GM19238 (cell line): ENCODE results near the gene SHC2.
"Not testable (repeated sequence)": the region's sequence is repeated elsewhere in the genome, so short reads cannot be mapped to it uniquely, and the experiment has no call there.

Experiments used
- DNase-seq: peaks from one replicate; pipeline ENCODE4 v3.0.0; 2011; ENCODE audit warnings: low spot score; ENCODE audit not compliant: insufficient read length

Gene SHC2

GRCh38 chr19:469833-470232, 9.0 kb upstream of the SHC2 start:
- no peak for DNase-seq

- DNase-seq, result no peak
These were observed 7.9 kb upstream of the SHC2 start for GRCh38 chr19:468587-469256.

GRCh38 chr19:467554-467953, 6.7 kb upstream of the SHC2 start:
- DNase-seq, result no peak

GRCh38 chr19:465056-465816, 4.4 kb upstream of the SHC2 start:
- DNase-seq, result no peak

GRCh38 chr19:464208-464545, 3.3 kb upstream of the SHC2 start:
- no peak for DNase-seq

- DNase-seq, result no peak
These were observed 2.8 kb upstream of the SHC2 start for GRCh38 chr19:463483-464207.

GRCh38 chr19:461721-462551, 1.1 kb upstream of the SHC2 start:
- no peak for DNase-seq

GRCh38 chr19:459724-460511, 915 bp downstream of the SHC2 start:
- no peak for DNase-seq

- DNase-seq, result no peak
These were observed 2.5 kb downstream of the SHC2 start for GRCh38 chr19:458091-459042.

GRCh38 chr19:457636-458035, 3.2 kb downstream of the SHC2 start:
- no peak for DNase-seq

GRCh38 chr19:456547-457110, 4.2 kb downstream of the SHC2 start:
- DNase-seq, result no peak

GRCh38 chr19:455851-456546, 4.8 kb downstream of the SHC2 start:
- no peak for DNase-seq

- DNase-seq, result no peak
These were observed 5.7 kb downstream of the SHC2 start for GRCh38 chr19:455031-455705.

- DNase-seq, result no peak
These were observed 7.2 kb downstream of the SHC2 start for GRCh38 chr19:453606-454005.

- DNase-seq, result no peak
These were observed 8.0 kb downstream of the SHC2 start for GRCh38 chr19:452829-453228.

- not testable (repeated sequence) for DNase-seq
These were observed 9.8 kb downstream of the SHC2 start for GRCh38 chr19:450912-451481.

GRCh38 chr19:449916-450315, 10.9 kb downstream of the SHC2 start:
- DNase-seq, result no peak
